ENCODE measurements around the gene CLDN20.

Gene CLDN20

DNA sequence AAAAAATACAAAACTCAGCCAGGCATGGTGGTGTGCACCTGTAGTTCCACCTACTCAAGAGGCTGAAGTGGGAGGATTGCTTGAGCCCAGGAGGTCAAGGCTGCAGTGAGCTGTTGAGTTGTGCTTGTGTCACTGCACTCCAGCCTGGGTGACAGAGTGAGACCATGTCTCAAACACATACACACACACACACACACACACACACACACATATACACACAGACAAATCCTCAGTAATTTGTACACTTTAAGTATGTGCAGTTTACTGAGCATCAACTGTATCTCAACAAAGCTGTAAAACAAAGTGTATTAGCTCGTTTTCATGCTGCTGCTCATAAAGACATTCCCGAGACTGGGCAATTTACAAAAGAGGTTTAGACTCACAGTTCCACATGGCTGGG is 43.1 kb downstream of the CLDN20 start:
- H3K4me2 ChIP-seq (ENCODE audit: low read length): no peak overlapping the region
- H3K79me2 ChIP-seq (ENCODE audit: control insufficient read depth, low read length): peaks cover 42% of the 10 kb centered on the region
- H3K36me3 ChIP-seq (ENCODE audit: control insufficient read depth, low read length): peaks cover 85% of the 10 kb centered on the region

DNA sequence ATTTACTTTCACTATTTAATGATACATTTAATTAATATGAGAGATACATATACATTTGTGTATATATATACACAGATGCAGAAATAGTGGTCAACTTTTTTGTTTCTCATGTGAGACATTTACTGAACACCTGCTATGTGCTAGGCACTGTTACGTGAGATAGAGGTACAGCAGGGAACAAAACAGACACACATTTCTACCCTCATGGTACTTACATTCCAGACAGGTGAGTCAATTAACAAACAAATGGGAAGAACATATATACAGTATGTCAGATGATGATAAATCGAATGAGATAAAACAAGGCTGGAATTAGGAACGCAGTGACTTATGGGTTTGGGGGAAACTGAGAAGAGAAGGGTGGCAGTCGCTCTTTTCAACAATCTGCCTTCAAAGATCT is 45.3 kb downstream of the CLDN20 start:
- Histone ChIP-seq H3K79me2 (ENCODE audit: control insufficient read depth, low read length) (peaks cover 63% of the 10 kb centered on the region), H3F3A (ENCODE audit: control insufficient read depth, insufficient read depth) (peaks cover 3% of the 10 kb centered on the region; the same call in 1 of the 2 replicates), H3K4me1 (ENCODE audit: control insufficient read depth, low read length) (peaks cover 15% of the 10 kb centered on the region), H3K4me2 (ENCODE audit: low read length) (no peak overlapping the region), H4K20me1 (ENCODE audit: control insufficient read depth, insufficient read depth, low read depth, low read length) (no peaks in the 10 kb centered on the region), H3K9me3 (ENCODE audit: control insufficient read depth, insufficient read depth, low read length) (no peaks in the 10 kb centered on the region), H3K27me3 (ENCODE audit: control insufficient read depth, low read length) (no peaks in the 10 kb centered on the region), H3K27ac (ENCODE audit: low read depth, low read length) (no peak overlapping the region), H3K9me2 (replicated peaks; ENCODE audit: control insufficient read depth, low read length) (no peaks in the 10 kb centered on the region), H3K4me3 (ENCODE audit: low read length) (no peak overlapping the region), H3K36me3 (ENCODE audit: control insufficient read depth, low read length) (peaks cover 79% of the 10 kb centered on the region)
- TF ChIP-seq EZH2phosphoT487 (IDR thresholded peaks at IDR 0.05; ENCODE audit: borderline replicate concordance, low read length): no peak
- TF ChIP-seq, protein P1, sequence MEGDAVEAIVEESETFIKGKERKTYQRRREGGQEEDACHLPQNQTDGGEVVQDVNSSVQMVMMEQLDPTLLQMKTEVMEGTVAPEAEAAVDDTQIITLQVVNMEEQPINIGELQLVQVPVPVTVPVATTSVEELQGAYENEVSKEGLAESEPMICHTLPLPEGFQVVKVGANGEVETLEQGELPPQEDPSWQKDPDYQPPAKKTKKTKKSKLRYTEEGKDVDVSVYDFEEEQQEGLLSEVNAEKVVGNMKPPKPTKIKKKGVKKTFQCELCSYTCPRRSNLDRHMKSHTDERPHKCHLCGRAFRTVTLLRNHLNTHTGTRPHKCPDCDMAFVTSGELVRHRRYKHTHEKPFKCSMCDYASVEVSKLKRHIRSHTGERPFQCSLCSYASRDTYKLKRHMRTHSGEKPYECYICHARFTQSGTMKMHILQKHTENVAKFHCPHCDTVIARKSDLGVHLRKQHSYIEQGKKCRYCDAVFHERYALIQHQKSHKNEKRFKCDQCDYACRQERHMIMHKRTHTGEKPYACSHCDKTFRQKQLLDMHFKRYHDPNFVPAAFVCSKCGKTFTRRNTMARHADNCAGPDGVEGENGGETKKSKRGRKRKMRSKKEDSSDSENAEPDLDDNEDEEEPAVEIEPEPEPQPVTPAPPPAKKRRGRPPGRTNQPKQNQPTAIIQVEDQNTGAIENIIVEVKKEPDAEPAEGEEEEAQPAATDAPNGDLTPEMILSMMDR (IDR thresholded peaks at IDR 0.05; ENCODE audit: low read depth, low read length, poor library complexity, severe bottlenecking): no peak

More for the DNA sequence above, 43.1 kb downstream of the CLDN20 start:
- Histone ChIP-seq H3K4me1 (ENCODE audit: control insufficient read depth, low read length) (0 out of 2 replicates have a peak, but pooled peaks cover under 1% of the 10 kb centered on the region), H3K27ac (ENCODE audit: low read depth, low read length) (no peak overlapping the region), H3F3A (ENCODE audit: control insufficient read depth, insufficient read depth) (peaks cover 3% of the 10 kb centered on the region; the same call in 1 of the 2 replicates), H3K27me3 (ENCODE audit: control insufficient read depth, low read length) (no peaks in the 10 kb centered on the region), H3K9me2 (replicated peaks; ENCODE audit: control insufficient read depth, low read length) (no peaks in the 10 kb centered on the region), H3K9me3 (ENCODE audit: control insufficient read depth, insufficient read depth, low read length) (no peaks in the 10 kb centered on the region), H4K20me1 (ENCODE audit: control insufficient read depth, insufficient read depth, low read depth, low read length) (no peaks in the 10 kb centered on the region), H3K4me3 (ENCODE audit: low read length) (no peak overlapping the region)
- TF ChIP-seq, protein P1 (IDR thresholded peaks at IDR 0.05; ENCODE audit: low read depth, low read length, poor library complexity, severe bottlenecking): no peak
- TF ChIP-seq EZH2phosphoT487 (IDR thresholded peaks at IDR 0.05; ENCODE audit: borderline replicate concordance, low read length): no peak

DNA sequence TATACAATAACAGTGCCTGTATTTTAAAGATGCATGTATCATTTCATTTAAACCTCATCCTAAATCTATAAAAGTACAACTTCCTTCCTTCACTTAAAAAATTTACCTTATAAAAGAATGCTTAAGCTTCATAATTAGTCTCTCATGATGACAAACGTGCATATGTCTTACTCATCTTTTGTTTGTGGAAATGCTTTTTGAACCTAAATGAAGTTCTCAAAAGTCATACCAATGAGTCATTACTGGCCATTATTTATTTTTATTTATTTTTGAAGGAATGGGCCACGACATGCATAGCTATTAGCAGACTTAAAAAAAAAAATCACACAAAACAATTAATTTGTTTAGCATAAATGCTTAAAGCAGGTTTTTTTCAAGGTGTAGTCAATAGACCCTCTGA is 46.8 kb downstream of the CLDN20 start:
- Histone ChIP-seq H4K20me1 (ENCODE audit: control insufficient read depth, insufficient read depth, low read depth, low read length) (no peaks in the 10 kb centered on the region), H3K27ac (ENCODE audit: low read depth, low read length) (no peak overlapping the region), H3K4me2 (ENCODE audit: low read length) (no peak overlapping the region), H3K4me3 (ENCODE audit: low read length) (no peak overlapping the region), H3K9me3 (ENCODE audit: control insufficient read depth, insufficient read depth, low read length) (no peaks in the 10 kb centered on the region), H3K79me2 (ENCODE audit: control insufficient read depth, low read length) (peaks cover 58% of the 10 kb centered on the region), H3K27me3 (ENCODE audit: control insufficient read depth, low read length) (no peaks in the 10 kb centered on the region), H3K9me2 (replicated peaks; ENCODE audit: control insufficient read depth, low read length) (no peaks in the 10 kb centered on the region), H3F3A (ENCODE audit: control insufficient read depth, insufficient read depth) (peaks cover 12% of the 10 kb centered on the region), H3K4me1 (ENCODE audit: control insufficient read depth, low read length) (peaks cover 19% of the 10 kb centered on the region), H3K36me3 (ENCODE audit: control insufficient read depth, low read length) (peaks cover 73% of the 10 kb centered on the region)
- no peak for TF ChIP-seq EZH2phosphoT487 (IDR thresholded peaks at IDR 0.05; ENCODE audit: borderline replicate concordance, low read length)
- TF ChIP-seq, protein P1 (IDR thresholded peaks at IDR 0.05; ENCODE audit: low read depth, low read length, poor library complexity, severe bottlenecking): no peak

All from DOHH2 (cell line).